Keratinocyte (primary cell): ENCODE results near the gene KLC1.

Source experiments
- CTCF ChIP-seq, 3 experiments: IDR thresholded peaks in 1 of 3; conservative IDR thresholded peaks in 1 of 3; optimal IDR thresholded peaks in 1 of 3; 2 replicates in 2 of 3; 3 replicates in 1 of 3; pipeline versions ENCODE3 to v1.5.1; 2011; ENCODE audit warnings: low read length in 3 of 3, mild to moderate bottlenecking in 3 of 3, moderate library complexity in 2 of 3, control low read depth in 1 of 3, inconsistent platforms in 1 of 3; ENCODE audit not compliant: insufficient read depth in 2 of 3; ENCODE audit errors: extremely low read depth in 1 of 3
- EZH2 ChIP-seq: IDR thresholded peaks from one replicate; pipeline ENCODE4 v1.6.1; 2012; ENCODE audit warnings: inconsistent platforms, mild to moderate bottlenecking, low read length, moderate library complexity

GRCh38 chr14:103745424-103745823, 116.4 kb downstream of the KLC1 start:
- TF ChIP-seq CTCF (optimal IDR thresholded peaks at IDR 0.05 in 1 of 3, IDR thresholded peaks at IDR 0.05 in 1 of 3, conservative IDR thresholded peaks at IDR 0.05 in 1 of 3; ENCODE audit: extremely low read depth in 1 of 3, insufficient read depth in 2 of 3, low read length in 3 of 3): no peak
- TF ChIP-seq EZH2: no peak
